ENCODE results near the gene RALA.

RALA gene

DNA sequence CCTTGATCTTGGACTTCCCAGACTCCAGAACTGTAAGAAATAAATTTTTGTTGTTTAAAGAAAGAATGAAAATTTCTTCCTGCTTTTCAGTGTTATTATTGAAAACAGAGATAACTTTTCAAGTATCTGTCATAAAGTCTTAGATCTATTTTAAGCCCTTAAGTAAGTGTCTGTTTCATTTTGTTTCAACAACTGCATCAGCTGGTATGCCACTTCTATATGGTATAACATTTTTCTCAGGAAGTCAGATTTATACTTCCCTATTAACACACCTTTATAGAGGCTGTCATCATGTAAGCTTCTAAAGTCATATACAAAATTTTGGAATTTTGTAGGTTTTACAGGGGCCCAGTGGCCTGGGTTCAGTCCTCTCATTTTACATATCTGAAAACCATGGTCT lies 24.4 kb downstream of the RALA start:
- no peak overlapping the region for H3K27ac ChIP-seq
- no peak for TF ChIP-seq ZFX (IDR thresholded peaks at IDR 0.05; ENCODE audit: borderline replicate concordance)
- TF ChIP-seq, protein P1, sequence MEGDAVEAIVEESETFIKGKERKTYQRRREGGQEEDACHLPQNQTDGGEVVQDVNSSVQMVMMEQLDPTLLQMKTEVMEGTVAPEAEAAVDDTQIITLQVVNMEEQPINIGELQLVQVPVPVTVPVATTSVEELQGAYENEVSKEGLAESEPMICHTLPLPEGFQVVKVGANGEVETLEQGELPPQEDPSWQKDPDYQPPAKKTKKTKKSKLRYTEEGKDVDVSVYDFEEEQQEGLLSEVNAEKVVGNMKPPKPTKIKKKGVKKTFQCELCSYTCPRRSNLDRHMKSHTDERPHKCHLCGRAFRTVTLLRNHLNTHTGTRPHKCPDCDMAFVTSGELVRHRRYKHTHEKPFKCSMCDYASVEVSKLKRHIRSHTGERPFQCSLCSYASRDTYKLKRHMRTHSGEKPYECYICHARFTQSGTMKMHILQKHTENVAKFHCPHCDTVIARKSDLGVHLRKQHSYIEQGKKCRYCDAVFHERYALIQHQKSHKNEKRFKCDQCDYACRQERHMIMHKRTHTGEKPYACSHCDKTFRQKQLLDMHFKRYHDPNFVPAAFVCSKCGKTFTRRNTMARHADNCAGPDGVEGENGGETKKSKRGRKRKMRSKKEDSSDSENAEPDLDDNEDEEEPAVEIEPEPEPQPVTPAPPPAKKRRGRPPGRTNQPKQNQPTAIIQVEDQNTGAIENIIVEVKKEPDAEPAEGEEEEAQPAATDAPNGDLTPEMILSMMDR (IDR thresholded peaks at IDR 0.05): no peak

DNA sequence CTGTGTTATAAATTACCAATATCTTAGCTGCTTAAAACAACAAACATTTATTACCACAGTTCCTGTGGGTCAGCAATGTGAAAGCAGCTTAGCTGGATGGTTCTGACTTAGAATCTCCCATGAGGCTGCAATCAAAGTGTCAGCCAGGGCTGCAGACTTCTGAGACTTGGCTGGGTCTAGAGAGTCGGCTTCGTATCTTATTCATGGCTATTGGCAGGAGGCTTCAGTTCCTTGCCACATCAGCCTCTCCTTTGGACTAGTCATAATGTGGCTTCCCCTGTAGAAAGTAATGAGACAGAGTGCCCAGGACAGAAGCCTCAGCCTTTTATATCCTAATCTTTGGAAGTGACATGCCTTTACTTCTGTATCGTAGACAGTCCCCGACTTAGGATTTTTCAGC lies 27.3 kb downstream of the RALA start:
- TF ChIP-seq, protein P1 (IDR thresholded peaks at IDR 0.05): no peak
- no peak for TF ChIP-seq ZFX (IDR thresholded peaks at IDR 0.05; ENCODE audit: borderline replicate concordance)
- H3K27ac ChIP-seq: no peak overlapping the region

DNA sequence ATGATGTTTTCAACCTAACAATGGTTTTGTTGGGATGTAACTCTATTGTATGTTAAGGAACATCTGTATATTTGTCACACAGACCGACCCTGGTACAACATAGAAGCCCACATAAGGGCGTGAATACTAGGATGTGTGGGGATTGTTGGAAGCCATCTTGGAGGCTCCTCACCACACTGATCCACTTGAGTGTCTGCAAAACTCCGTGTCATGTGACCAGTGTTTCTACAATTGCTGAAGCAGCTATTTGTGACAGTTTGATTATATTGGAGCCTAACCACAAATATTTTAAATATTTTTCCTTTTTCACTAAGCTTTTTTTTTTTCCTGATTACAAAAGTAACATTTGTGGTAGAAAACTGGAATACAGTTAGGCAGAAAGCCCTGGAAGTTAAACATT lies 27.9 kb downstream of the RALA start:
- no peak overlapping the region for H3K27ac ChIP-seq
- TF ChIP-seq ZFX (IDR thresholded peaks at IDR 0.05; ENCODE audit: borderline replicate concordance): no peak
- TF ChIP-seq, protein P1 (IDR thresholded peaks at IDR 0.05): no peak

DNA sequence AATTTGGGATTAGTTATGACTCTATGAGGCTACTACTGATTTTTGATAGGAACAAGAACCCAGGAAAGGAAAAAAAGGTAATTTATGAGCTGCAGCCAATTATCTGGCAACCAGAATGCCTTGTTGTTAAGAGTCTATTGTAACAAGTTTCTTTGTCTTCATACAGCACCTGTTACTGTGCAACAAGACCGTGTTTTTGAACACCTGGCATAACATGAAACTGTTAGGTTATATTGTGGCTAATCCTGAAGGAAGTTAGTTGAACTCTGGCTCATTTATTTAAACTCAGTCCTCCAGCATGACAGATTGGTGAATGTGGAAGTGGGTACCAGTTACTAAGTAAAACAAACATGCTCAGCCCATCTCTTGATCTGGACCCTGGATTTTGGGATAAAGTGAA lies 33.0 kb downstream of the RALA start:
- H3K27ac ChIP-seq: no peak overlapping the region
- TF ChIP-seq, protein P1 (IDR thresholded peaks at IDR 0.05): no peak
- TF ChIP-seq ZFX (IDR thresholded peaks at IDR 0.05; ENCODE audit: borderline replicate concordance): no peak

DNA sequence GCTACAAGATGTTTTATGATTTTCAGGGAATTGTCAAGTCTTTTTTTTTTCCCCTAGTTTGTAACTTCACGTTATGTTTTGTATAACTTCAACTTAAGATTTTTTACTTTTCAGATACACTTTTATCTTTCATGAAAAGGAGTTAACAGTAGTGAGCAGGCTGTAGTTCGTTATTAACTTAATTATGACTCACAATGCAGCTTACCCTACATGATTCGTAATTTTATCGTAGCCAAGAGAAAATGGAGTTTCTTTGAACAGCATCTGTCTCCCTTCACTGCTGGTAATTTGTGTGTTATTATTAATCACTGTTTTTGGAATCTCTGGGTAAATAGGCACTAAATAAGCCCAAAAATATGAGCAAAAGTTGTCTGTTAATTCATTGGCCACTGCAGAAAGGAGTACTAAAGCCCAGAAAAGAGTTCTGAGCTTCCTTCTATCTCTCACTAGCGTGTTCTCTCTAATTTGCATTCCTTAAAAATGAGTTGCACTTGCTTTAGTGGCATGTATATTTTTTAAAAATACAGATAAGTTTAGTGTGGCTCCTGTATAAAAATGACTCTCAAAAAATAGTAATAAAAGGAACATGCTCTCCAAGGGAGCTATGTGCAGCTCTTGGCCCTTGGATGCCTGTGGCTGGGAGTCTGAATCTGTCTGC lies 36.1 kb downstream of the RALA start:
- TF ChIP-seq, protein P1 (IDR thresholded peaks at IDR 0.05): no peak
- no peak for TF ChIP-seq ZFX (IDR thresholded peaks at IDR 0.05; ENCODE audit: borderline replicate concordance)
- H3K27ac ChIP-seq: no peak overlapping the region

DNA sequence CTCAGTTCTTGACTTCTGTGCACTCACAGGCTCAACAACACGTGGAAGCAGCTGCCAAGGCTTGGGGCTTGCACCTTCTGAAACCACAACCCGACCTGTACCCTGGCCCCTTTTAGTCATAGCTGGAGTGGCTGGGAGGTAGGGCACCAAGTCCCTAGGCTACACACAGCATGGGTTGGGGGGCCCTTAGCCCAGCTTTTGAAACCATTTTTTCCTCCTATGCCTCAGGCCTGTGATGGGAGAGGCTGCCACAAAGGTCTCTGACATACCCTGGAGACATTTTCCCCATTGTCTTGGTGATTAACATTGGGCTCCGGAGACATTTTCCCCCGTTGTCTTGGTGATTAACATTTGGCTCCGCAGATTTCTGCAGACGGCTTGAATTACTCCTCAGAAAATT lies 38.6 kb downstream of the RALA start:
- H3K27ac ChIP-seq: no peak overlapping the region
- no peak for TF ChIP-seq ZFX (IDR thresholded peaks at IDR 0.05; ENCODE audit: borderline replicate concordance)
- TF ChIP-seq, protein P1 (IDR thresholded peaks at IDR 0.05): no peak

DNA sequence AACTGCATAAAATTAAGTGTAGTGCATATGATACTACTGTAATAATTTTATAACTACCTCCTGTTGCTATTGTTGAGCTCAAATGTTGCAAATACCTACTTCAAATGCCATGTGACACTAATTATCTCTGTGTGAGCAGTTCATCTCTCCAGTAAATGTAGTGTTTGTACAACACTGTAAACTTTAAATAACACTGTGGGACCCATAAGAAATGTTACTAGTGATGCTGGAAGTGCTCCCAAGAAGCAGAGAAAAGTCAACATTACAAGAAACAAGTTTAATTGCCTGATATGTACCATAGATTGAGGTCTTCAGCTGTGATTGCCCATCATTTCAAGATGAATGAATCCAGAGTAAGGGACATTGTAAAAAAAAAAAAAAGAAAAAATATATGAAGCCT lies 39.9 kb downstream of the RALA start:
- TF ChIP-seq, protein P1 (IDR thresholded peaks at IDR 0.05): no peak
- H3K27ac ChIP-seq: no peak overlapping the region

All from 22Rv1 (cell line).